Stimulated activated naive CD8-positive, alpha-beta T cell treated with anti-CD3 and anti-CD28 coated beads, Interleukin-15, Interleukin-2, amounts not matched to agents 100 ng/mL and 50 ng/mL, for 24 hours (primary cell): ENCODE results near the gene LATS2.
"Not testable (repeated sequence)": the region's sequence is repeated elsewhere in the genome, so short reads cannot be mapped to it uniquely, and the experiment has no call there.

Experiments
- H3K27ac Mint-ChIP-seq: one replicate; pipeline ENCODE4 v1.8.0; 2021; ENCODE audit warnings: mild to moderate bottlenecking, mixed read lengths
- H3K27me3 Mint-ChIP-seq: one replicate; pipeline ENCODE4 v1.8.0; 2021; ENCODE audit warnings: mixed read lengths
- H3K36me3 Mint-ChIP-seq: one replicate; pipeline ENCODE4 v1.8.0; 2021; ENCODE audit warnings: low read depth, mixed read lengths
- H3K4me1 Mint-ChIP-seq: one replicate; pipeline ENCODE4 v1.8.0; 2021; ENCODE audit warnings: low read depth, mixed read lengths
- H3K4me3 Mint-ChIP-seq: one replicate; pipeline ENCODE4 v1.8.0; 2021; ENCODE audit warnings: mild to moderate bottlenecking, mixed read lengths
- H3K9me3 Mint-ChIP-seq: one replicate; pipeline ENCODE4 v1.8.0; 2021; ENCODE audit warnings: mixed read lengths

The LATS2 gene

GRCh38 chr13:20961663-20962062 is 99.7 kb downstream of the LATS2 start:
- not testable (repeated sequence) for H3K36me3 Mint-ChIP-seq, H3K27ac Mint-ChIP-seq, H3K4me1 Mint-ChIP-seq, H3K4me3 Mint-ChIP-seq, H3K9me3 Mint-ChIP-seq
- H3K27me3 Mint-ChIP-seq: peaks cover 14% of the 10 kb centered on the region

GRCh38 chr13:20960663-20961309 is 100.6 kb downstream of the LATS2 start:
- H3K36me3 Mint-ChIP-seq: no peaks in the 10 kb centered on the region
- no peak overlapping the region for H3K4me3 Mint-ChIP-seq
- no peaks in the 10 kb centered on the region for H3K9me3 Mint-ChIP-seq
- H3K27ac Mint-ChIP-seq: no peak overlapping the region
- peaks cover 14% of the 10 kb centered on the region for H3K27me3 Mint-ChIP-seq
- no peaks in the 10 kb centered on the region for H3K4me1 Mint-ChIP-seq

DNA sequence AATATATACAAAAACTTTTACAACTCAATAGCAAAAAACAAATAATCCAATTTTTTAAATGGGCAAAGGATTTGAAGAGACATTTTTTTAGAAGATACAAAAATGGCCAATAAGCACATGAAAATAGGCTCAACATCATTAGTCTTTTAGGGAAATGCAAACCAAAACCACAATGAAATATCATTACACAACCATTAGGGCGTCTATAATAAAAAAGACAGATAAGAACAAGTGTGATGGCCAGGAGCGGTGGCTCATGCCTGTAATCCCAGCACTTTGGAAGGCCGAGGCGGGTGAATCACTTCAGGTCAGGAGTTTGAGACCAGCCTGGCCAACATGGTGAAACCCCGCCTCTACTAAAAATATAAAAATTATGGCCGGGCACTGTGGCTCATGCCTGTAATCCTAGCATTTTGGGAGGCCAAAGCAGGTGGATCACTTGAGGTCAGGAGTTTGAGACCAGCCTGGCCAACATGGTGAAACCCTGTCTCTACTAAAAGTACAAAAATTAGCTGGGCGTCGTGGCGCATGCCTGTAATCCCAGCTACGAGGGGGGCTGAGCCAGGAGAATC is 104.3 kb downstream of the LATS2 start:
- H3K9me3 Mint-ChIP-seq, H3K27ac Mint-ChIP-seq, H3K4me3 Mint-ChIP-seq, H3K4me1 Mint-ChIP-seq, H3K36me3 Mint-ChIP-seq: not testable (repeated sequence)
- H3K27me3 Mint-ChIP-seq: peaks cover 17% of the 10 kb centered on the region

- Mint-ChIP-seq H3K4me3 (no peak overlapping the region), H3K27ac (no peak overlapping the region)
Observed at GRCh38 chr13:20955496-20955895, 105.9 kb downstream of the LATS2 start.

DNA sequence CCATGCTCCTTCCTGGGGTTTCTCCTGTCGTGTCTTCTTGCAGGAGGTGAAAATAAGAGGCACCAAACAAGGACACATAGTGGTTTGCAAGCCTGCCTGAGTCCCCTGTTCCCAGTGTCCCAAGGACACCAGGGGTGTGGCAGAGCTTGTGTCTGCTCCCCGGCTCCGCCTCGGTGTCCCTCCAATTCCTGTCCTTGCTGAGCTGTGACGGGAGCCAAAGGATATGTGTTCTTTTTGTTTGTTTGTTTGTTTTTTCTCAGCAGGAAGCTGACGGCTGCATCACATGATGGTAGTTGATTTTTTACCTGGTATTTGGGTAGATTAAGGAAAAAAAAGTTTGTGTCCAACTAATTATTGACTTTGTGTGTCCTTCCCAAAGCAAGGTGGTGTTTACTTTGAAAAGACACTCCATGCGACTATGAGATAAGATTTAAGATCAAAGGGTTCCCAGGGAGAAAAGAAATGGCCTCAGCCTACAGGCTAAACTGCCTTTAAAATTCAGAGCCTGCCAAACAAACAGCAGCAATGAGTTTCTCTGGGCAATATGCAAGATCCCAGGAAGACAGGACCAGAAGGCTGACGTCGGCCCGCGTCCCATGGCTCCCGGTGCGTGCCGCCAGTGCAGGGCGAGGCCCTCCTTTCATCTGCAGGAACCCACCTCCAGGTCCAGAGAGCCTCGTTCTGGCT is 108.0 kb downstream of the LATS2 start:
- Mint-ChIP-seq H3K9me3 (peaks cover 3% of the 10 kb centered on the region), H3K36me3 (no peaks in the 10 kb centered on the region), H3K27ac (no peak overlapping the region), H3K27me3 (peaks cover 25% of the 10 kb centered on the region), H3K4me1 (no peaks in the 10 kb centered on the region), H3K4me3 (no peak overlapping the region)

More at GRCh38 chr13:20955496-20955895, 105.9 kb downstream of the LATS2 start:
- Mint-ChIP-seq H3K9me3 (no peaks in the 10 kb centered on the region), H3K27me3 (peaks cover 19% of the 10 kb centered on the region), H3K36me3 (no peaks in the 10 kb centered on the region), H3K4me1 (no peaks in the 10 kb centered on the region)

GRCh38 chr13:20952838-20953237 is 108.5 kb downstream of the LATS2 start:
- Mint-ChIP-seq H3K36me3 (no peaks in the 10 kb centered on the region), H3K9me3 (peaks cover 3% of the 10 kb centered on the region), H3K4me1 (no peaks in the 10 kb centered on the region), H3K27me3 (peaks cover 31% of the 10 kb centered on the region), H3K4me3 (no peak overlapping the region), H3K27ac (no peak overlapping the region)

DNA sequence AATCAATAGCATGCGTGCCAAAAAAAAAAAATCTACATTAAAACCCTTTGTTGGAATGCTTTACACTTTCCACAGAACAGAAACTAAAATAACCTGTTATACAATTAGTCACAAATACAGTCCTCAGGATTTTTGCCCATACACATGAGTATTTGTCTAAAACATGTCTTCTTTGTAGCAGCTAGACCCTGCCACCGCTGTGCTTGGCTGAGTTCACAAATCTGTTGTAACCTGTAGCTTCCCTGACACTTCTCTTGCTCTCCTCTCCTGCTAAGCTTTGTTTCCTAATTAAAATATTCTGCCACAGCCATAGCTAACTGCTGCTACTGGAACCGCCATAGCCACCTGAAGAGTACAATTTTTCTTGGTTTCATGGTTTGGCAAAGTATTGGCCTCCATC is 113.4 kb downstream of the LATS2 start:
- H3K4me1 Mint-ChIP-seq, H3K27ac Mint-ChIP-seq, H3K36me3 Mint-ChIP-seq, H3K9me3 Mint-ChIP-seq, H3K4me3 Mint-ChIP-seq: not testable (repeated sequence)
- peaks cover 59% of the 10 kb centered on the region for H3K27me3 Mint-ChIP-seq

- H3K27me3 Mint-ChIP-seq: peaks cover 51% of the 10 kb centered on the region
- no peak overlapping the region for H3K27ac Mint-ChIP-seq
- peaks cover 8% of the 10 kb centered on the region for H3K4me1 Mint-ChIP-seq
- peak overlapping the region; percentile 17 for H3K4me3 Mint-ChIP-seq
- peaks cover 3% of the 10 kb centered on the region for H3K9me3 Mint-ChIP-seq
- no peaks in the 10 kb centered on the region for H3K36me3 Mint-ChIP-seq
Observed at GRCh38 chr13:20945952-20946383, 115.4 kb downstream of the LATS2 start.

- H3K4me3 Mint-ChIP-seq: no peak overlapping the region
- H3K27me3 Mint-ChIP-seq: peaks cover 37% of the 10 kb centered on the region
- H3K9me3 Mint-ChIP-seq: no peaks in the 10 kb centered on the region
- peaks cover 8% of the 10 kb centered on the region for H3K4me1 Mint-ChIP-seq
- no peaks in the 10 kb centered on the region for H3K36me3 Mint-ChIP-seq
- H3K27ac Mint-ChIP-seq: no peak overlapping the region
Observed at GRCh38 chr13:20942938-20943559, 118.3 kb downstream of the LATS2 start.

- H3K27me3 Mint-ChIP-seq: peaks cover 19% of the 10 kb centered on the region
- not testable (repeated sequence) for H3K4me3 Mint-ChIP-seq
Observed at GRCh38 chr13:20940511-20940910, 120.9 kb downstream of the LATS2 start.

DNA sequence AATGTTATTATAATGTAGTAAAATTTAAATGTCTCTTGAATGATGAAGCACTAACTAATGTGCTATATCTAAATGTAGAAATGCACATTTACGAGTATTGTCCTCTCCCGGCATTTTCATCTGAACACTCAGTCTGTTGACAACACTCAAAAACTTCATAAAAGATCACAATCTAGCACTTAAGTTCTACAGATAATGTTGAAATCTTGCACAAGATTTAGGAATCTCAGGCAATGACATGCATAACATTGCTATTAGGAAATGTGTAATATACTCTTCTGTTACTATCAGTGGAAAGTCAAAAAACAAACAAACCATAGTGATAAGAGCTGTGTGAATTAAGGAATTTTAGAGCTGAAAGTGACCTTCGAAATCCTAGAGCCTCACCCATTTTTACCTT is 121.3 kb downstream of the LATS2 start:
- no peaks in the 10 kb centered on the region for H3K9me3 Mint-ChIP-seq
- no peaks in the 10 kb centered on the region for H3K4me1 Mint-ChIP-seq
- H3K4me3 Mint-ChIP-seq: no peak overlapping the region
- H3K36me3 Mint-ChIP-seq: no peaks in the 10 kb centered on the region
- peaks cover 15% of the 10 kb centered on the region for H3K27me3 Mint-ChIP-seq
- no peak overlapping the region for H3K27ac Mint-ChIP-seq

More at GRCh38 chr13:20940511-20940910, 120.9 kb downstream of the LATS2 start:
- not testable (repeated sequence) for H3K9me3 Mint-ChIP-seq, H3K4me1 Mint-ChIP-seq, H3K36me3 Mint-ChIP-seq, H3K27ac Mint-ChIP-seq

DNA sequence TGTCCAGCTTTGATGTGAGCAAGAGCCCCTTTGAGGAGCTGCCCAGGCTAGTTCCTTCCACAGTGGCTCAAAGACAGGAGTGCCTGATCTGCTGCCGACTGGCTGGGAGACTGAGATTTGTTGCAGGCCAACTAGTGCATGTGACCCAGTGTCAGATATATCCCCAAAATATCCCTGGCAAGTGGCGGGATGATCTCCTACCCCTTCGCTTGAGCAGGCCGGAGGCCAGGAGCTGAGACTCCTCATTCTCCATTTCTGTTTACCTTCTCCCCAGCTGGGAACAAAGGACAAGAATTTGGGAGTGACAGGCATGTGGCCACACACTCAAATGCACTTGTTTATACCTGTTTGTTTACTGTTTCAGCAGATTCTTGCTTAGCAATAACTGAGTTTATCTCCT is 121.7 kb downstream of the LATS2 start:
- Mint-ChIP-seq H3K9me3 (no peaks in the 10 kb centered on the region), H3K36me3 (no peaks in the 10 kb centered on the region), H3K27ac (no peak overlapping the region), H3K4me1 (no peaks in the 10 kb centered on the region), H3K27me3 (peaks cover 11% of the 10 kb centered on the region), H3K4me3 (no peak overlapping the region)

DNA sequence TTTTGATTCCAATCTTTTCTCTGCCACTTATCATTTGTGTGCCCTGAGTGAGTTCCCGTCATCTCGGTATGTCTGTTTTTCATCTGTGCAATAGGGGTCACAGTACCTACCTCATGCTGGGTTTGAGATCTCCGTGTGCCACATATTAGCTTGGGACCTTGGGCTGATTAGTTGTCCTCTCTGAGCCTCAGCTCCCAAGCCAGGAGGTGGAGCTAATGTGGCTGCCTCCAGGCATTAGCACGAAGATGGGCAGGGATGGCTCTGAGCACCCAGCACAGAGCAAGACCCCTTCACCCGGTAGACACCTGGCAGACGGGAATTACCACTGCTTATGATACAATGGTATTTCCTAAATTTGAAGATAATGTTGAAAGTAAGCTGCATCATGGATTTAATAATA is 123.1 kb downstream of the LATS2 start:
- peaks cover 4% of the 10 kb centered on the region for H3K27me3 Mint-ChIP-seq
- peak overlapping the region; percentile 8 for H3K27ac Mint-ChIP-seq
- no peaks in the 10 kb centered on the region for H3K4me1 Mint-ChIP-seq
- no peaks in the 10 kb centered on the region for H3K36me3 Mint-ChIP-seq
- no peaks in the 10 kb centered on the region for H3K9me3 Mint-ChIP-seq
- H3K4me3 Mint-ChIP-seq: no peak overlapping the region

DNA sequence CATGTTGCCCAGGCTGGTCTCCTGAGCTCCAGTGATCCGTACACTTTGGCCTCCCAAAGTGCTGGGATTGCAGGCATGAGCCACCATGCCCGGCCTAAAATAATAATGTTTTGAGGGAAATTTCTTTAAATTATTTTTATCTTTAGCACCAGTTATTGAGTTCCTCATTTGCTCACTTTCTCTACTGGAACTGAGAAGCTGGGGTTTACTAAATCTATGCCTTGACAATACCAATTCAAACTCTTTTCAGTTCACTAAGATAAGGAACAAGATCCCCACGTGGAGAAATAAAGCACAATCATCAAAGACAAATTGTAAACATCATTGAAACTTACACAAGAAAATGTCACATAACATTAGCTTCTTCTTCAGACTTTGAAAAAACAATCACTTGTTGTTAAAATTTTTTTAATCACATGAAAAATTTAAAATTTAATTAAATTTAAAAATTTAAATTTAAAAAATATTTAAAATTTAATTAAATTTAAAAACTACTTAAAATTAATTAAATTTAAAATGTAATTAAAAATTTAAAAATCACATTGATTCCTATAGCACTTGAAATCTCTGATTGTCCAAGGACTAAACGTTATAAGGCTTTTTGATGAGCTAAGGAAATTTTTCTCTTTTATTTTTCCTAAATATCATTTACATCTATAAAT is 133.7 kb downstream of the LATS2 start:
- Mint-ChIP-seq H3K9me3 (no peaks in the 10 kb centered on the region), H3K4me3 (no peak overlapping the region), H3K4me1 (no peaks in the 10 kb centered on the region), H3K27ac (no peak overlapping the region), H3K27me3 (no peaks in the 10 kb centered on the region), H3K36me3 (no peaks in the 10 kb centered on the region)

DNA sequence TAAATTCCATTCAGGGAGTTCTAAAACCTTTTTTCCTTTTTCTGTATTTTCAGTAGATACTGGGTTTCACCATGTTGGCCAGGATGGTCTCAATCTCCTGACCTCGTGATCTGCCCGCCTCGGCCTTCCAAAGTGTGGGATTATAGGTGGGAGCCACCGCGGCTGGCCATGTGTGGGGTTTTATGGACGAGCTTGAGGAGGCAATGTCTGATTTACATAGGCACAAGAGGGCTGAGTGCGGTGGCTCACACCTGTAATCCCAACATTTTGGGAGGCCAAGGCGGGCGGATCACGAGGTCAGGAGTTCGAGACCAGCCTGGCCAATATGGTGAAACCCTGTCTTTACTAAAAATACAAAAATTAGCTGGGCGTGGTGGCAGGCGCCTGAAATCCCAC is 136.0 kb downstream of the LATS2 start:
- not testable (repeated sequence) for H3K9me3 Mint-ChIP-seq, H3K4me3 Mint-ChIP-seq, H3K27ac Mint-ChIP-seq, H3K36me3 Mint-ChIP-seq, H3K4me1 Mint-ChIP-seq, H3K27me3 Mint-ChIP-seq
